Trophoblast cell (in vitro differentiated cells and primary cell): Measurements from ENCODE around the gene SYF2.
"Not testable (repeated sequence)": the region's sequence is repeated elsewhere in the genome, so short reads cannot be mapped to it uniquely, and the experiment has no call there.

Source experiments
- DNase-seq, 2 donors: peaks; one replicate each; pipeline ENCODE4 v3.0.0-alpha.2; 2016
- H2AFZ ChIP-seq: 2 replicates; pipeline ENCODE4 v1.6.1; 2013; ENCODE audit warnings: low read length, moderate library complexity, mild to moderate bottlenecking; ENCODE audit not compliant: insufficient read depth, poor library complexity
- H2AK5ac ChIP-seq: 2 replicates; pipeline ENCODE4 v1.6.1; 2013; ENCODE audit warnings: mild to moderate bottlenecking, low read length
- H2BK120ac ChIP-seq: 2 replicates; pipeline ENCODE4 v1.6.1; 2013; ENCODE audit warnings: low read length, mild to moderate bottlenecking, moderate library complexity; ENCODE audit not compliant: insufficient read depth, poor library complexity
- H2BK12ac ChIP-seq: 2 replicates; pipeline ENCODE4 v1.6.1; 2013; ENCODE audit warnings: mild to moderate bottlenecking, low read length, moderate library complexity
- H2BK5ac ChIP-seq: 2 replicates; pipeline ENCODE4 v1.6.1; 2013; ENCODE audit warnings: low read length, low read depth, moderate library complexity, mild to moderate bottlenecking; ENCODE audit not compliant: poor library complexity
- H3K14ac ChIP-seq: 2 replicates; pipeline ENCODE4 v1.6.1; 2013; ENCODE audit warnings: mild to moderate bottlenecking, low read length
- H3K18ac ChIP-seq: 2 replicates; pipeline ENCODE4 v1.6.1; 2013; ENCODE audit warnings: mild to moderate bottlenecking, low read length
- H3K23ac ChIP-seq: 2 replicates; pipeline ENCODE4 v1.6.1; 2013; ENCODE audit warnings: low read length
- H3K27ac ChIP-seq: 2 replicates; pipeline ENCODE4 v1.5.1; 2013; ENCODE audit warnings: low read depth, mild to moderate bottlenecking, inconsistent platforms, low read length, moderate library complexity
- H3K27me3 ChIP-seq: 2 replicates; pipeline ENCODE4 v1.6.1; 2013; ENCODE audit warnings: inconsistent platforms, mild to moderate bottlenecking, low read length, moderate library complexity; ENCODE audit not compliant: insufficient read depth
- H3K36me3 ChIP-seq, 2 experiments: 1 replicate in 1 of 2; 2 replicates in 1 of 2; pipeline ENCODE4 v1.6.1; 2013; ENCODE audit warnings: low read length in 2 of 2, mild to moderate bottlenecking in 2 of 2, moderate library complexity in 1 of 2; ENCODE audit not compliant: insufficient read depth in 2 of 2, control insufficient read depth in 1 of 2
- H3K4ac ChIP-seq: 2 replicates; pipeline ENCODE4 v1.6.1; 2013; ENCODE audit warnings: low read depth, mild to moderate bottlenecking, low read length, moderate library complexity
- H3K4me1 ChIP-seq, 2 experiments: 1 replicate in 1 of 2; 2 replicates in 1 of 2; pipeline ENCODE4 v1.6.1; 2013; ENCODE audit warnings: low read length in 2 of 2, mild to moderate bottlenecking in 2 of 2, moderate library complexity in 1 of 2; ENCODE audit not compliant: insufficient read depth in 2 of 2, control insufficient read depth in 1 of 2
- H3K4me2 ChIP-seq: 2 replicates; pipeline ENCODE4 v1.6.1; 2013; ENCODE audit warnings: inconsistent platforms, mild to moderate bottlenecking, low read length, moderate library complexity
- H3K4me3 ChIP-seq: 2 replicates; pipeline ENCODE4 v1.5.1; 2013; ENCODE audit warnings: mild to moderate bottlenecking, low read depth, low read length, inconsistent platforms
- H3K79me1 ChIP-seq: one replicate; pipeline ENCODE4 v1.6.1; 2013; ENCODE audit warnings: low read length
- H3K79me2 ChIP-seq: 2 replicates; pipeline ENCODE4 v1.6.1; 2013; ENCODE audit warnings: low read length, mild to moderate bottlenecking; ENCODE audit not compliant: control insufficient read depth, insufficient read depth, poor library complexity
- H3K9ac ChIP-seq: 2 replicates; pipeline ENCODE4 v1.6.1; 2013; ENCODE audit warnings: mild to moderate bottlenecking, low read length
- H3K9me3 ChIP-seq: 2 replicates; pipeline ENCODE4 v1.6.1; 2013; ENCODE audit warnings: low read depth, mild to moderate bottlenecking, control low read depth, inconsistent platforms, low read length; ENCODE audit not compliant: insufficient read depth
- H4K12ac ChIP-seq: 2 replicates; pipeline ENCODE4 v1.6.1; 2013; ENCODE audit warnings: low read depth, mild to moderate bottlenecking, low read length, moderate library complexity
- H4K8ac ChIP-seq: 2 replicates; pipeline ENCODE4 v1.6.1; 2013; ENCODE audit warnings: low read depth, mild to moderate bottlenecking, low read length, moderate library complexity
- H4K91ac ChIP-seq: one replicate; pipeline ENCODE4 v1.6.1; 2013; ENCODE audit warnings: low read depth, mild to moderate bottlenecking, low read length, moderate library complexity
- WGBS: extraction: QIAGEN DNeasy Blood & Tissue Kit; methylation state at CpG from one replicate; pipeline ENCODE4 v1.1.7; 2013; ENCODE audit warnings: missing lambda C conversion rate; ENCODE audit not compliant: insufficient read length, insufficient coverage; ENCODE audit errors: extremely low coverage; 5-methylcytosine and 5-hydroxymethylcytosine counted together

Gene SYF2

GRCh38 chr1:25267288-25268142, 35.2 kb upstream of the SYF2 start:
- Histone ChIP-seq H4K91ac (peak overlapping the region; percentile 32), H3K27ac (peak overlapping the region; percentile 54)
- H3K9me3 ChIP-seq, result not testable (repeated sequence)

GRCh38 chr1:25266554-25267287, 34.4 kb upstream of the SYF2 start:
- H3K14ac ChIP-seq, H4K12ac ChIP-seq, H3K23ac ChIP-seq, H4K8ac ChIP-seq, H3K79me2 ChIP-seq, H3K27ac ChIP-seq, H2BK120ac ChIP-seq, H2AK5ac ChIP-seq, H3K4ac ChIP-seq, H3K4me1 ChIP-seq, H2BK5ac ChIP-seq, H4K91ac ChIP-seq, H3K9me3 ChIP-seq, H2BK12ac ChIP-seq, H3K27me3 ChIP-seq, H3K18ac ChIP-seq, H2AFZ ChIP-seq, H3K36me3 ChIP-seq, H3K79me1 ChIP-seq: not testable (repeated sequence)
- DNase-seq, result peak in 1 of 2 donors; percentile 3
- H3K4me2 ChIP-seq, result peak overlapping the region; percentile 89
- no CpG with 5 or more reads among the region's 45 CpGs for WGBS
- peak overlapping the region; percentile 77 for H3K4me3 ChIP-seq
- H3K9ac ChIP-seq, result peak overlapping the region; percentile 79

More at GRCh38 chr1:25267288-25268142, 35.2 kb upstream of the SYF2 start:
- no CpG with 5 or more reads among the region's 56 CpGs for WGBS
- peak; percentile 64 to 85 for DNase-seq
- H3K4me1 ChIP-seq, H2BK120ac ChIP-seq, H2BK5ac ChIP-seq, H3K79me1 ChIP-seq, H3K79me2 ChIP-seq, H3K18ac ChIP-seq, H3K27me3 ChIP-seq, H3K23ac ChIP-seq, H2BK12ac ChIP-seq, H2AK5ac ChIP-seq, H3K4ac ChIP-seq, H4K12ac ChIP-seq, H3K36me3 ChIP-seq: not testable (repeated sequence)
- peak overlapping the region; percentile 31 for H3K9ac ChIP-seq
- H3K4me3 ChIP-seq, result peak overlapping the region; percentile 80
- H2AFZ ChIP-seq, result peak overlapping the region; percentile 66
- H4K8ac ChIP-seq, result peak overlapping the region; percentile 89
- peak overlapping the region; percentile 69 for H3K4me2 ChIP-seq
- peak overlapping the region; percentile 53 for H3K14ac ChIP-seq

GRCh38 chr1:25260336-25260735, 28.0 kb upstream of the SYF2 start:
- H3K79me1 ChIP-seq, H3K79me2 ChIP-seq: not testable (repeated sequence)

GRCh38 chr1:25259813-25260212, 27.5 kb upstream of the SYF2 start:
- not testable (repeated sequence) for H3K14ac ChIP-seq, H3K9me3 ChIP-seq, H3K18ac ChIP-seq, H2AFZ ChIP-seq, H2BK5ac ChIP-seq, H3K79me1 ChIP-seq, H2BK120ac ChIP-seq, H2BK12ac ChIP-seq, H3K36me3 ChIP-seq, H3K4me1 ChIP-seq, H4K8ac ChIP-seq, H3K23ac ChIP-seq, H3K27me3 ChIP-seq, DNase-seq, H3K4me2 ChIP-seq, H4K91ac ChIP-seq, H3K9ac ChIP-seq, H3K4ac ChIP-seq, H3K4me3 ChIP-seq, H3K27ac ChIP-seq, H3K79me2 ChIP-seq, H4K12ac ChIP-seq, H2AK5ac ChIP-seq
- WGBS, result no CpG with 5 or more reads among the region's 7 CpGs

More at GRCh38 chr1:25260336-25260735, 28.0 kb upstream of the SYF2 start:
- not testable (repeated sequence) for H3K18ac ChIP-seq, H3K4ac ChIP-seq, H4K91ac ChIP-seq, H3K14ac ChIP-seq, H3K23ac ChIP-seq, H4K12ac ChIP-seq, H3K9ac ChIP-seq, H2BK12ac ChIP-seq, DNase-seq, H2AFZ ChIP-seq, H2BK5ac ChIP-seq, H3K27me3 ChIP-seq, H3K4me3 ChIP-seq, H2BK120ac ChIP-seq, H3K27ac ChIP-seq, H3K4me2 ChIP-seq, H2AK5ac ChIP-seq, H3K36me3 ChIP-seq, H3K9me3 ChIP-seq, H3K4me1 ChIP-seq, H4K8ac ChIP-seq
- no CpG with 5 or more reads among the region's 3 CpGs for WGBS
